Muscle of leg (tissue), 11 donors: Measurements from ENCODE around the gene MRAP. TPM values are rescaled to one million over a fixed set of nuclear protein-coding genes. Genes with fewer than 3 reads are reported as not detected.
"Not testable (repeated sequence)": the region's sequence is repeated elsewhere in the genome, so short reads cannot be mapped to it uniquely, and the experiment has no call there.

Source experiments
- DNase-seq: peaks from one replicate; pipeline ENCODE4 v3.0.0; 2013
- H3K27ac ChIP-seq: one replicate; pipeline ENCODE4 v1.5.1; 2013; ENCODE audit warnings: mild to moderate bottlenecking, low read length, control low read depth
- H3K27me3 ChIP-seq: one replicate; pipeline ENCODE4 v1.6.1; 2013; ENCODE audit warnings: low read length; ENCODE audit not compliant: control insufficient read depth, insufficient read depth
- H3K36me3 ChIP-seq: one replicate; pipeline ENCODE4 v1.6.1; 2013; ENCODE audit warnings: low read length; ENCODE audit not compliant: control insufficient read depth, insufficient read depth
- H3K4me1 ChIP-seq: one replicate; pipeline ENCODE4 v1.6.1; 2013; ENCODE audit warnings: low read length; ENCODE audit not compliant: control insufficient read depth, insufficient read depth
- H3K4me3 ChIP-seq: one replicate; pipeline ENCODE4 v1.5.1; 2013; ENCODE audit warnings: low read length, control low read depth
- H3K9me3 ChIP-seq: replicated peaks from 2 replicates; pipeline ENCODE4 v1.6.1; 2013; ENCODE audit warnings: low read depth, low read length; ENCODE audit not compliant: control insufficient read depth
- WGBS: methylation state at CpG from one replicate; pipeline ENCODE4 v1.1.5; 2013; ENCODE audit warnings: missing lambda C conversion rate; ENCODE audit not compliant: insufficient coverage; 5-methylcytosine and 5-hydroxymethylcytosine counted together
- polyA plus RNA-seq, 8 donors: library from polyadenylated mRNA; unstranded; fragments of 120-200 nt; gene quantifications; one replicate each; pipeline versions ENCODE4 v1.2.1 to v1.2.3, GENCODE V29; 2013; ENCODE audit warnings: inconsistent platforms in 1 of 8, low replicate concordance in 1 of 8; ENCODE audit not compliant: insufficient read length in 8 of 8, insufficient read depth in 1 of 8
- total RNA-seq: library from RNA; stranded (reverse); fragments of 120-200 nt; gene quantifications from one replicate; pipeline ENCODE4 v1.2.4, GENCODE V29; 2013

Gene MRAP
- total and polyA plus RNA-seq, 9 donors: 0.20 to 1.2 (median 0.45) TPM; not detected in 6

DNA sequence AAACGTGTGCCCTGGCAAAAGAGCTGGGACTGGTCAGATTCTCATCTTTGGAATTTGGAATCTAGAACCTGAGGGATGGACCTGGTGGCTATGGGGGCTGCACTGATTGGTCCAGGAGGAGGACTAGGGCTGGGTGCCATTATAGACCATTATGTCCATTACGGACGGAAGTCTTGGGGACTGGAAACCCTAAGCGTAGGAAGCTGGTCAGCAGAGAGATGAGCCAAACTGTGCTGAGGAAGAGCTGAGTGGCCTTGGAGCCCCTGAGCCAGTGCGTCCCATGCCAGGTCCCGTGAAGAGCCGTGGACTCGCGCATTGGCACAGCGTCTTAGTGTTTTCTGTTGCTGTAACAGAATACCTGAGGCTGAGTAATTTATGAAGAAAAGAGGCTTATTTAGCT is 10.0 kb downstream of the MRAP start:
- Histone ChIP-seq H3K9me3 (no peaks in the 10 kb centered on the region), H3K36me3 (peaks cover 33% of the 10 kb centered on the region), H3K27me3 (no peaks in the 10 kb centered on the region), H3K4me1 (peaks cover 4% of the 10 kb centered on the region), H3K27ac (no peak overlapping the region), H3K4me3 (no peak overlapping the region)
- 91% methylated on average over 10 of the region's 10 CpGs for WGBS
- no peak for DNase-seq

DNA sequence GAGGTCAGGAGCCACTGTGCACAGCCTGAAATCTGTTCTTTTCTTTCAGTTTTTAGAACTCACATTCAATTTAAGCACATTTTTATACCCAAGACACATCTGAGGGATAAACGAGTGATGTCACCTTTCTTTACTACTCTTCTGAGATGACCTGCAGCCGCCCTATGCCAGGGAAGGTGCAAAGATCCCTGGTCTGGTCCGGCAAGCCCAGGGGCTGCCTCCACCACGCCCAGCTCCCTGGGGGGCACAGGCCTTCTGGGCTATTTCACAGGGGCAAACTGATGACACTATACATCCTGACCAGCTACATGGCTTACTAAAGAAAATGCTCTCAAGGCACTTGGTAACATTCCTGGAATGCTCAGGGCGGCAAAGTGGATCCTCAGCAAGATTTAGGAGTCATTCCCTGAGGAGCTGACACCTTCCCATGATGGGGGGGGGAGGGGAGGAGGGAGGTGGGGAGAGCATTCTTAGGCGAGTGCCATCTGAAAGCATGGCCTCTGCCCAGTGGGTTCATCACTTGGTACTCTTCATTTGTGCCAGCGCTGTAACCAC is 11.3 kb downstream of the MRAP start:
- H3K27me3 ChIP-seq: no peaks in the 10 kb centered on the region
- H3K36me3 ChIP-seq: peaks cover 42% of the 10 kb centered on the region
- H3K9me3 ChIP-seq: no peaks in the 10 kb centered on the region
- H3K4me3 ChIP-seq: no peak overlapping the region
- no peak overlapping the region for H3K27ac ChIP-seq
- DNase-seq: no peak
- 68% methylated on average over 6 of the region's 7 CpGs for WGBS
- peaks cover 4% of the 10 kb centered on the region for H3K4me1 ChIP-seq

DNA sequence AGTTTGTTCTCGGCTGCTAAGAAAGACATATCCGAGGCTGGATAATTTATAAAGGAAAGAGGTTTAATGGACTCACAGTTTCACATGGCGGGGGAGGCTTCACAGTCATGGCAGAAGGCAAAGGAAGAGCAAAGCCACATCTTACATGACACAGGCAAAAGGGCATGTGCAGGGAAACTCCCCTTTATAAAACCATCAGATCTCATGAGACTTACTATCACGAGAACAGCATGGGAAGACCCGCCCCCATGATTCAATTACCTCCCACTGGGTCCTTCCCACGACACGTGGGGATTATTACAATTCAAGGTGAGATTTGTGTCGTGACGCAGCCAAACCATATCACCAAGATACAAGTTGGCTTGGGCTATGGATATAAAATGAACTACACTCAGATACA is 12.3 kb downstream of the MRAP start:
- H3K27me3 ChIP-seq, H3K9me3 ChIP-seq, H3K4me1 ChIP-seq, H3K27ac ChIP-seq, H3K4me3 ChIP-seq, DNase-seq: not testable (repeated sequence)
- peaks cover 47% of the 10 kb centered on the region for H3K36me3 ChIP-seq
- no CpG with 5 or more reads among the region's 9 CpGs for WGBS

DNA sequence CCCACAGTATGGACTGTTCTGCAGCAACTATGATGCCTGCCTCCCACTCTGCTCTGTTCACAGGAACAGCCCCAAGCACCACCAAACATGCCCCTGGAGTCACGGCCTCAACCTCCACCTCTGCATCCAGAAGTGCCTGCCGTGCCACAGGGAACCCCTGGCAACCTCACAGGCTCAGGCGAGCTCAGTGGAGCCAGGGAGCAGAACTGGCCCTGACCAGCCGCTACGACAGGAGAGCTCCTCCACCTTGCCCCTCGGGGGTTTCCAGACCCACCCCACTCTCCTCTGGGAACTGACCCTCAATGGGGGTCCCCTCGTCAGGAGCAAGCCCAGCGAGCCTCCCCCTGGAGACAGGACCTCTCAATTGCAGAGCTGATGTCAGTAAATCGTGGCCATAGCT is 13.0 kb downstream of the MRAP start:
- no peak overlapping the region for H3K27ac ChIP-seq
- no peaks in the 10 kb centered on the region for H3K27me3 ChIP-seq
- H3K4me1 ChIP-seq: no peaks in the 10 kb centered on the region
- no peaks in the 10 kb centered on the region for H3K9me3 ChIP-seq
- H3K36me3 ChIP-seq: peaks cover 49% of the 10 kb centered on the region
- DNase-seq: no peak
- H3K4me3 ChIP-seq: no peak overlapping the region
- WGBS: 90% methylated on average over 9 of the region's 9 CpGs

DNA sequence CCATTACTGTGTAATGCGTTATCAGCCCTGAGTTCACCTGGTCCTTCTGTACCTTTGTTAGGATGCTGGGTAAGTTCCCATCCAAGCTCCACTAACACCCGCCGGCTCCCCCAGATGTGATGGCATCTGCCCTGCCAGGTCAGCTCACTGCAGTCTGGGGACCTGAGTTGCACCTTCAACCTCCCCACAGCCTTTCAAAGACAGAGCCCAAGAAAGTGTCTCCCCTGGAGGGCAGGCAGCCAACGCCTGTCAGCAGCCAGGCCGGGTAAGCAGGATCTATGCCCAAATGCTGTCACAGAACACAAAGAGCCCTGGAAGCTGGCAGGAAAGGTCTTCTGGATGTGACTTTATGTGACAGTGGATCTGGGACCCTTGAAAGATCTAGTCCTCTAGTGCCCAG is 13.7 kb downstream of the MRAP start:
- WGBS: 80% methylated on average over 3 of the region's 5 CpGs
- no peak overlapping the region for H3K4me3 ChIP-seq
- no peaks in the 10 kb centered on the region for H3K4me1 ChIP-seq
- no peaks in the 10 kb centered on the region for H3K27me3 ChIP-seq
- DNase-seq: no peak
- H3K27ac ChIP-seq: no peak overlapping the region
- H3K36me3 ChIP-seq: peaks cover 56% of the 10 kb centered on the region
- H3K9me3 ChIP-seq: no peaks in the 10 kb centered on the region

DNA sequence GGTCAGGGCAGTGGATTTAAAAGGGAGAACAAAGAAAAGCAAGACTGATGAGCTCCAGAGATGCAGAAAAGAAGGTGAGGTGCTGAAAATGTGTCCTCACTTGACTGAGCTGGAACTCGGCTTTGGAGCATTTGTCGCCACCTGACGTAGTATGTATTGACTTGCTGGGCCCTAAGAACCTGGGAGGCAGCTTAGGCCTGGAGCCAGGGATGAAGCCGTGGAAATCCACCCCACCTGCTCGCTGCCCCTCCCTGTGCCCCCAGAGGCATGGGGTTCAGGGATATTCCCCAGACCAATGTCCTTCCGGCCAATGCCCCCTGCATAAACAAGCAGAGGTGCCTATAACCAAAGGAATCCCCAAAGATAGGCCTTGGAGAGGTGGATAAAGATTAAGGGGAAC is 14.3 kb downstream of the MRAP start:
- WGBS: 91% methylated on average over 3 of the region's 6 CpGs
- Histone ChIP-seq H3K36me3 (peaks cover 63% of the 10 kb centered on the region), H3K27ac (no peak overlapping the region), H3K4me1 (no peaks in the 10 kb centered on the region), H3K27me3 (no peaks in the 10 kb centered on the region), H3K4me3 (no peak overlapping the region), H3K9me3 (no peaks in the 10 kb centered on the region)
- no peak for DNase-seq

DNA sequence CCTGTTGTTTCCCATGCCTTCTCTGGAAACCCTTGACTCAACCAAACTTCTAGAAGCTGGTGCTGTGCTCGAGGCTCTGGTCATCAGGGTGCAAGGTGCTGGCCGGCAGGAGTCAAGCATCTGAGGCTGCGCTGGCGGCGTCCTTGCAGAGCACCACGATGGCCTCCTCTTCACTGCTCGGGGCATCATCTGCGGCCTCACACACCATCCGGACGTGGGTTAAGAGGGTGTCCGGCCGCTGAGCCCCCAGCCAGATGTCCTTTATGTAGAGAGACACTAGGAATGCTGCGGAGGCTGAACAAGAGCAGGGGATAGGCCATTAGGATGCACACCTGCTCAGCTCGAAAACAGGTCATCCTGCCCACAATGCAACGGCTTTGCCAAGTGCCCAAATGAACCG is 16.2 kb downstream of the MRAP start:
- Histone ChIP-seq H3K36me3 (peaks cover 81% of the 10 kb centered on the region), H3K9me3 (no peaks in the 10 kb centered on the region), H3K27me3 (no peaks in the 10 kb centered on the region), H3K27ac (no peak overlapping the region), H3K4me1 (no peaks in the 10 kb centered on the region), H3K4me3 (no peak overlapping the region)
- WGBS: 98% methylated on average over 12 of the region's 16 CpGs
- DNase-seq: no peak

DNA sequence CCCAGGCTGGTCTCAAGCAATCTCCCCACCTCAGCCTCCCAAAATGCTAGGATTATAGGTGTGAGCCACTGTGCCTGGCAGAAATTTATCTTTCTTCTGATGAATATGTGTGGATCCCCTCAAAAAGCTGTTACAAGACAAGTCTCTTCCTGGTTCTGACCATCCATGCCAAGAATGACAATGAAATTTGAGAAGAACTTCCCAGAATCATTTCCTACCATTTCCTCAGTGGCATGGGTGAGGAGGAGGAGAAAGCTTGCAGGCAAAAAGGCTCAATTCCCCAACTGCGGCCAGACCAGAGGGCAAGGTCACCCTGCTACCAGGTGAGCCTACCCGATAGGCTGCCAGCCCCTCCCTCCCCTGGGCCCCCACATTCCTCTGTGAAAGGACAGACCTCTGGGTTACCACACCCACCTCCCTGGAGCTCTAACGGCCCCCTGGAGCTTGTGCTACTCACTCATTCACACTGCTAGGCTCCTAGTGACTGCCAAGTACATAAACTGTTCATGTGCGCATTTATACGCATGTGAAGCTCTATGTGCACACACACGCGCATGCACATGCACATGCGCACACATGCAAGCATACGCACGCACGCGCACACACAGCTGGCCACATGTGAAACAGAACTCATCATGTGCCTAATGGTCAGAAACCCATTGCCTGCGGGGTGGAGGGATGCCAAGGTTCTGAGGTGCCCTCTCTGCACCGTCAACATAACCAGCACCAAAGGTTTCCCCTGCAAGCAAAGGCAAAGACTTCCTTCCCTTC is 17.0 kb downstream of the MRAP start:
- DNase-seq: no peak
- Histone ChIP-seq H3K4me1 (no peaks in the 10 kb centered on the region), H3K27ac (no peak overlapping the region), H3K9me3 (no peaks in the 10 kb centered on the region), H3K36me3 (peaks cover 90% of the 10 kb centered on the region), H3K27me3 (no peaks in the 10 kb centered on the region), H3K4me3 (no peak overlapping the region)
- WGBS: 90% methylated on average over 14 of the region's 14 CpGs

DNA sequence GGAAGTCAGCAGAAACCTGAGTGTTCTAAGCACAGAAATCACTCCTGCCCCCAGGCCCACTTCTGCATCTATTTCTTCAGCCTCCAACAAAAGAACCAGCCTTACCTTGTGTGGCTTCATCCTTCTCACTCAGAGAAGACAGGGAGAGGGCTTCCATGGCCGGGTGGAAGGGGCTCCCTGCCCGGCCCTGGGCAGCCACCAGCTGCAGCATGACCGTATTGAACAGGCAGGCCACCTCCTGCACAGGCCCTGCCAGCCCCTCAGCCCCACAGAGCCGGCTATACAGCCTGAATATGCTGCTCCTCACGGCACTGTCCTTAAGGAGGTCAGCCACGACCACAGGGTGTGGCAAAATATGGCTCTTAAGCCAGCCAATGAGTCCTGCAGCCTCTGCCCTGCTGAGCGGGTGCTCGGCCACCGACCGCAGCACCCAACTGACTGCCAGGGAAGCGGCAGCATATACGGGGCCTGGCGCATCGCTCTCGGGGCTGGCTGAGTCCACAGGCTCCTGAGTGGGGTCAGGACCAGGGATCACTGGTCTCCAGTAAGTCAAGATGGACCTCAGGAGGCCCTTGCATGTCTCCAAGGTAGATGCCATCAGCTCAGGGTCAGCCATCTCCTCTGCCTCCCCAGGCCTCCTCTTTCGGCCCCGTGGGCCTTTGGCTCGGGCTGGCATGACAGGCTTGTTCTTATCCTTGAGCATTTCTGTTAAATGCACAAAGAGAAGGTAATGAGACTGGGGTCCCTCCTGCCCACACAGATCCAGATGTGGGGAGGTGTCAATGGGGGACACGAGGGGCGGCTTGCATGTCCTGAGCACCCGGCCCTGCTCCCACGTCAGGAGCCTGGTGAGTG is 17.9 kb downstream of the MRAP start:
- Histone ChIP-seq H3K36me3 (peaks cover 90% of the 10 kb centered on the region), H3K9me3 (no peaks in the 10 kb centered on the region), H3K27me3 (no peaks in the 10 kb centered on the region), H3K4me1 (no peaks in the 10 kb centered on the region), H3K4me3 (no peak overlapping the region), H3K27ac (no peak overlapping the region)
- WGBS: 97% methylated on average over 15 of the region's 22 CpGs
- DNase-seq: no peak

DNA sequence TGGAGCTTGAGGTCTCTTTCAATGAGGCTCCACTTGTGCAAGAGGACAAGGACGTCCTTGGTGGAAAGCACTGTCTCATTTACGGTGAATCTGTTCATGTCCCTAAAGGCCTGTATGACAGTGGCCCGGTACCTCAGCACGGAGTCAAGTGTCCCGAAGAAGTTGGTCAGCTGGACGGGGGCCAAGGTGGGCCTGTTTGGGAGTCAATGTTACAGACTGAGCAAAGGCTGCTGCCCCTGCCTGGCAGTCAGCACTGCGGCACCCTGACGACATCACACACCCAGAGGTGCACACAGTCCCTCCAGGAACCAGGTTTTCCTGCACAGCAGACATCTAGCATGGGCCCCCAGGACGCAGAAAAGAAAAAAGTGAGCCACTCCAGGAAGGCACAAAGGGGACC is 19.1 kb downstream of the MRAP start:
- Histone ChIP-seq H3K27ac (no peak overlapping the region), H3K36me3 (peaks cover 89% of the 10 kb centered on the region), H3K9me3 (no peaks in the 10 kb centered on the region), H3K4me1 (no peaks in the 10 kb centered on the region), H3K27me3 (no peaks in the 10 kb centered on the region), H3K4me3 (no peak overlapping the region)
- DNase-seq: no peak
- 93% methylated on average over 9 of the region's 9 CpGs for WGBS
